Measurements from ENCODE around the gene NPBWR2. TPM values are rescaled to one million over a fixed set of nuclear protein-coding genes. Genes with fewer than 3 reads are reported as not detected.

NPBWR2 gene
- total RNA-seq, 3 donors from 2014 or later (not counting 1 experiment from before 2014, with no cell fraction given), result not detected

DNA sequence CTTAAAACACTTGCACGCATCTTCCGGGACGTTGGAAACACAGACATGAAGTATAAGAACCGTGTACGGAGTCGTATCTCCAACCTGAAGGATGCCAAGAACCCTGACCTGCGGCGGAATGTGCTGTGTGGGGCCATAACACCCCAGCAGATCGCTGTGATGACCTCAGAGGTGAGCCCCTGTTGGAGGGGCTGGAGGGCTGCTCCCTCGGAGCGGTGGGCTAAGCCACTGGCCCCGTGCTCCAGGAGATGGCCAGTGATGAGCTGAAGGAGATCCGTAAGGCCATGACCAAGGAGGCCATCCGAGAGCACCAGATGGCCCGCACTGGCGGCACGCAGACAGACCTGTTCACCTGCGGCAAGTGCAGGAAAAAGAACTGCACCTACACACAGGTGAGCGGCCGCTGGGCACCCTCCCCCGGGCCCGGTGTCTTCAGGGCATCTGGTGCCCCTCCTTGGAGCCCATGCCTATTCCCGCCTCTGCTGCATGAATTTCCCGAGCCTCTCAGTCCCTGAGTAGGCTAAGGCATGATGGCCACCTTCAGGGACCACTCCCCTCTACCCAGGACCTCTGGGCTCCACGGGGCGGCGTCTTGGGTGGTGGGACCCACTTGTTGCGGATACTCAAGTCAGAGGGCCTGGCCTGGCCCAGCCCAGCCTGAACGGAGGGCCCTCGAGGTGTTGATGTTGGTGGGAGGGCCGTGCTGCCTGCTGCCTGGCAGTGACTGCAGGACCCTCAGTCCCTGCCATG, 36.9 kb downstream of the NPBWR2 start:
- ATAC-seq (no peak), DNase-seq (no peak)
- H3K4me3 Mint-ChIP-seq, result no peak overlapping the region
- no peak overlapping the region for H3K27ac ChIP-seq (ENCODE audit: low read length)
- TF ChIP-seq, protein P1, sequence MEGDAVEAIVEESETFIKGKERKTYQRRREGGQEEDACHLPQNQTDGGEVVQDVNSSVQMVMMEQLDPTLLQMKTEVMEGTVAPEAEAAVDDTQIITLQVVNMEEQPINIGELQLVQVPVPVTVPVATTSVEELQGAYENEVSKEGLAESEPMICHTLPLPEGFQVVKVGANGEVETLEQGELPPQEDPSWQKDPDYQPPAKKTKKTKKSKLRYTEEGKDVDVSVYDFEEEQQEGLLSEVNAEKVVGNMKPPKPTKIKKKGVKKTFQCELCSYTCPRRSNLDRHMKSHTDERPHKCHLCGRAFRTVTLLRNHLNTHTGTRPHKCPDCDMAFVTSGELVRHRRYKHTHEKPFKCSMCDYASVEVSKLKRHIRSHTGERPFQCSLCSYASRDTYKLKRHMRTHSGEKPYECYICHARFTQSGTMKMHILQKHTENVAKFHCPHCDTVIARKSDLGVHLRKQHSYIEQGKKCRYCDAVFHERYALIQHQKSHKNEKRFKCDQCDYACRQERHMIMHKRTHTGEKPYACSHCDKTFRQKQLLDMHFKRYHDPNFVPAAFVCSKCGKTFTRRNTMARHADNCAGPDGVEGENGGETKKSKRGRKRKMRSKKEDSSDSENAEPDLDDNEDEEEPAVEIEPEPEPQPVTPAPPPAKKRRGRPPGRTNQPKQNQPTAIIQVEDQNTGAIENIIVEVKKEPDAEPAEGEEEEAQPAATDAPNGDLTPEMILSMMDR (IDR thresholded peaks at IDR 0.05), result no peak
- WGBS (ENCODE audit: insufficient coverage), result 94% methylated on average over 31 of the region's 31 CpGs
- no peaks in the 10 kb centered on the region for H3K9me3 Mint-ChIP-seq
- no peak overlapping the region for H3K27ac Mint-ChIP-seq
- peaks cover 33% of the 10 kb centered on the region for H3K36me3 ChIP-seq (ENCODE audit: control insufficient read depth, insufficient read depth, low read length)
- H3K4me3 ChIP-seq (ENCODE audit: low read length), result no peak overlapping the region
- H3K36me3 Mint-ChIP-seq, result no peaks in the 10 kb centered on the region
- peaks cover 18 to 42% of the 10 kb centered on the region in 2 donors for H3K4me1 Mint-ChIP-seq
- intact Hi-C loops (cut with micrococcal nuclease), result no loop called here
- H3K27me3 ChIP-seq (ENCODE audit: control insufficient read depth, insufficient read depth, low read length), result no peaks in the 10 kb centered on the region
- H3K27me3 Mint-ChIP-seq (ENCODE audit: low read depth in 2 of 2), result no peaks in the 10 kb centered on the region
- H3K9me3 ChIP-seq (ENCODE audit: control insufficient read depth, insufficient read depth, low read length), result no peaks in the 10 kb centered on the region
- peaks cover 54% of the 10 kb centered on the region for H3K4me1 ChIP-seq (ENCODE audit: control insufficient read depth, insufficient read depth, low read length)

DNA sequence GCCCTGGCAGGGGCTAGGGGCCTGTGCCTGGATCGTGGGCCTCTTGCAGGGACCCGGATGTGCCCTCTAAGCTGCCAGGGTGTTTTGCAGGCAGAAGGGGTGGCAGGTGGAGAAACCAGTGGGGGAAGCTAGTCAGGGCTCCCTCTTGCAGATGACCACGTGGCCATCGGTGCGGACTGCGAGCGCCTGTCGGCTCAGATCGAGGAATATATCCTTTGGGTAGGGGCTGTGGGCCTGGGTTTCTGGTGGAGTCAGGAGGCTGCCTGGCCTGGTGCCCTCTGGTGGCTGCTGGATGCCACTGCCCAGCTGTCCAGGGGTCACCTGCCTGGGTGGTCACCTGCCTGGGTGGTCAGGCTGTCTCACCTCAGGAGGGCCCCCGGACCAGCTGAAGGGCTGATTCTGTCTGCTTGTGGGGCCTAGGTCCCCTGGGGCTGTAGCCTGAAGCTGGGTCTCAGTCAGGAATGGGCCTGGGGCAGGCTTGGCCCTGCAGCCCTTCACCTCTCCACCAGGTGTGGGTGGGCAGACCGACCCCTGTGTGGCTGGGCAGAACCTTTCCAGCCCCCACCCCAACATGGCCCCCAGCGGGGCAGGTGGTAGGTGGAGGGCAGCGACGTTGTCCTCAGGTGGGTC, 37.6 kb downstream of the NPBWR2 start:
- Histone ChIP-seq H3K4me3 (ENCODE audit: low read length) (no peak overlapping the region), H3K36me3 (ENCODE audit: control insufficient read depth, insufficient read depth, low read length) (peaks cover 29% of the 10 kb centered on the region), H3K27me3 (ENCODE audit: control insufficient read depth, insufficient read depth, low read length) (no peaks in the 10 kb centered on the region), H3K27ac (ENCODE audit: low read length) (no peak overlapping the region), H3K4me1 (ENCODE audit: control insufficient read depth, insufficient read depth, low read length) (peaks cover 54% of the 10 kb centered on the region), H3K9me3 (ENCODE audit: control insufficient read depth, insufficient read depth, low read length) (no peaks in the 10 kb centered on the region)
- ATAC-seq (no peak), DNase-seq (peak in 1 of 2 donors; percentile 46)
- Mint-ChIP-seq H3K9me3 (no peaks in the 10 kb centered on the region), H3K27ac (no peak overlapping the region), H3K4me1 (peaks cover 23 to 48% of the 10 kb centered on the region in 2 donors), H3K4me3 (no peak overlapping the region), H3K36me3 (no peaks in the 10 kb centered on the region), H3K27me3 (ENCODE audit: low read depth in 2 of 2) (no peaks in the 10 kb centered on the region)
- 68% methylated on average over 14 of the region's 14 CpGs for WGBS (ENCODE audit: insufficient coverage)
- intact Hi-C loops (cut with micrococcal nuclease), result no loop called here
- TF ChIP-seq, protein P1 (IDR thresholded peaks at IDR 0.05), result peak; percentile 60

DNA sequence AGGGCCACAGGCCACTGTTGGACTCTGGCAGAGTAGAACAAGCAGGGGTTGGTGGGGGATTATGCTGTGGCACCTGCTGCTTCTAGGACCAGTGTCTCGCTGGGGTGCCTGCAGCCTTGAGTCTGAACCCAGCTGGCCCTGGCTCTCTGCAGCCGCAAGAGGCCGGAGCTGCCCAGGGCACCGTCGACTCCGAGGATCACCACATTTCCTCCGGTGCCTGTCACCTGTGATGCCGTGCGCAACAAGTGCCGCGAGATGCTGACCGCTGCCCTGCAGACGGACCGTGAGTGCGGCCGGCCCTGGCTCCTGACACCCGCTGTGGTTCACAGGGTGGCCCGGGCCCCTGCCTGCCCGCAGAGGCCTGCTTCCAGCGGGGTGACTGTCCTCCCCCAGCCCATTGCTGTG, 38.2 kb downstream of the NPBWR2 start:
- H3K27me3 ChIP-seq (ENCODE audit: control insufficient read depth, insufficient read depth, low read length), result no peaks in the 10 kb centered on the region
- H3K36me3 Mint-ChIP-seq, result no peaks in the 10 kb centered on the region
- TF ChIP-seq, protein P1 (IDR thresholded peaks at IDR 0.05), result no peak
- peaks cover 59% of the 10 kb centered on the region for H3K4me1 ChIP-seq (ENCODE audit: control insufficient read depth, insufficient read depth, low read length)
- no peak overlapping the region for H3K27ac Mint-ChIP-seq
- H3K9me3 Mint-ChIP-seq, result no peaks in the 10 kb centered on the region
- intact Hi-C loops (cut with micrococcal nuclease), result no loop called here
- no peak overlapping the region for H3K27ac ChIP-seq (ENCODE audit: low read length)
- DNase-seq (no peak), ATAC-seq (no peak)
- H3K4me3 ChIP-seq (ENCODE audit: low read length), result no peak overlapping the region
- H3K4me3 Mint-ChIP-seq, result no peak overlapping the region
- peaks cover 23 to 53% of the 10 kb centered on the region in 2 donors for H3K4me1 Mint-ChIP-seq
- 88% methylated on average over 20 of the region's 20 CpGs for WGBS (ENCODE audit: insufficient coverage)
- peaks cover 25% of the 10 kb centered on the region for H3K36me3 ChIP-seq (ENCODE audit: control insufficient read depth, insufficient read depth, low read length)
- no peaks in the 10 kb centered on the region for H3K27me3 Mint-ChIP-seq (ENCODE audit: low read depth in 2 of 2)
- H3K9me3 ChIP-seq (ENCODE audit: control insufficient read depth, insufficient read depth, low read length), result no peaks in the 10 kb centered on the region

Measured in natural killer cell (primary cell).